SK-N-SH (cell line): ENCODE results near the gene CHCHD3. TPM values are rescaled to one million over a fixed set of nuclear protein-coding genes. Genes with fewer than 3 reads are reported as not detected.

Experiments
- CTCF ChIA-PET: fragments of 300-600, 350-600 bp; formaldehyde crosslinking; extraction: SDS; loops from one replicate; lab custom pipeline; 2021; lab: Yijun Ruan, JAX
- POLR2A ChIA-PET: fragments of 350-600 bp; sonication (Branson Sonifier 250); formaldehyde crosslinking; extraction: SDS; loops from one replicate; lab custom pipeline; 2020; ENCODE audit warnings: antibody characterized with exemption, inconsistent platforms; lab: Yijun Ruan, JAX
- DNase-seq: peaks from one replicate; pipeline ENCODE4 v3.0.0; 2012
- H2AFZ ChIP-seq: fragments of 200-600 bp; sonication (generic); 2 replicates; pipeline ENCODE4 v1.8.1; 2016; ENCODE audit warnings: antibody characterized with exemption, mild to moderate bottlenecking, low read depth
- H3F3A ChIP-seq: fragments of 200-600 bp; sonication (generic); replicated peaks from 2 replicates; pipeline ENCODE3; 2016; ENCODE audit warnings: antibody characterized with exemption, mild to moderate bottlenecking; ENCODE audit not compliant: insufficient read depth
- H3K27ac ChIP-seq, 2 experiments: fragments of 200-500 bp in 1 of 2; fragments of 200-600 bp in 1 of 2; sonication (Bioruptor generic) in 1 of 2; sonication (generic), shearing (Covaris generic) in 1 of 2; 2 replicates each; pipeline versions ENCODE4 v1.5.1 to v1.6.1; 2014 to 2016; ENCODE audit warnings: low read depth in 2 of 2, inconsistent platforms in 1 of 2, low read length in 1 of 2, mild to moderate bottlenecking in 1 of 2, mixed read lengths in 1 of 2
- H3K27me3 ChIP-seq: fragments of 200-600 bp; sonication (generic), shearing (Covaris generic); 2 replicates; pipeline ENCODE4 v1.6.1; 2016; ENCODE audit warnings: mixed run types; ENCODE audit not compliant: insufficient read depth
- H3K36me3 ChIP-seq, 2 experiments: fragments of 200-500 bp in 1 of 2; fragments of 200-600 bp in 1 of 2; sonication (Bioruptor generic) in 1 of 2; sonication (generic) in 1 of 2; replicated peaks in 1 of 2; 2 replicates each; pipeline versions ENCODE3 to v1.5.1; 2014 to 2016; ENCODE audit warnings: low read length in 1 of 2, mild to moderate bottlenecking in 1 of 2; ENCODE audit not compliant: insufficient read depth in 2 of 2, control insufficient read depth in 1 of 2
- H3K4me1 ChIP-seq, 2 experiments: fragments of 200-500 bp in 1 of 2; fragments of 200-600 bp in 1 of 2; sonication (Bioruptor generic) in 1 of 2; sonication (generic), shearing (Covaris generic) in 1 of 2; 2 replicates each; pipeline versions ENCODE4 v1.5.1 to v1.6.1; 2014 to 2016; ENCODE audit warnings: low read depth in 1 of 2, low read length in 1 of 2, mixed run types in 1 of 2; ENCODE audit not compliant: insufficient read depth in 2 of 2, control insufficient read depth in 1 of 2
- H3K4me2 ChIP-seq: fragments of 200-600 bp; sonication (generic), shearing (Covaris generic); 2 replicates; pipeline ENCODE4 v1.6.1; 2017; ENCODE audit warnings: mixed run types
- H3K4me3 ChIP-seq, 2 experiments: fragments of 200-500 bp in 1 of 2; fragments of 200-600 bp in 1 of 2; sonication (Bioruptor generic) in 1 of 2; sonication (generic), shearing (Covaris generic) in 1 of 2; 2 replicates each; pipeline versions ENCODE4 v1.5.1 to v1.8.1; 2014 to 2016; ENCODE audit warnings: low read depth in 2 of 2, inconsistent platforms in 1 of 2, low read length in 1 of 2, mild to moderate bottlenecking in 1 of 2, mixed read lengths in 1 of 2, moderate library complexity in 1 of 2
- H3K79me2 ChIP-seq: fragments of 200-600 bp; sonication (generic); 2 replicates; pipeline ENCODE4 v1.8.1; 2017; ENCODE audit warnings: mild to moderate bottlenecking; ENCODE audit not compliant: insufficient read depth
- H3K9ac ChIP-seq: fragments of 200-600 bp; sonication (generic); 2 replicates; pipeline ENCODE4 v1.6.1; 2017; ENCODE audit warnings: mixed run types
- H3K9me2 ChIP-seq: fragments of 200-600 bp; sonication (generic); 2 replicates; pipeline ENCODE4 v1.6.1; 2017; ENCODE audit warnings: mixed run types
- H3K9me3 ChIP-seq: fragments of 200-600 bp; sonication (generic); 2 replicates; pipeline ENCODE4 v1.6.1; 2017; ENCODE audit warnings: mixed run types, mild to moderate bottlenecking, moderate library complexity
- H4K20me1 ChIP-seq: fragments of 200-600 bp; sonication (generic); 2 replicates; pipeline ENCODE4 v1.6.1; 2017; ENCODE audit warnings: mild to moderate bottlenecking, mixed run types; ENCODE audit not compliant: insufficient read depth
- EP300 ChIP-seq, 2 experiments: IDR thresholded peaks; 2 replicates each; pipeline versions ENCODE4 v1.4.0 to v1.6.1; 2012; ENCODE audit warnings: borderline replicate concordance in 1 of 2, low read depth in 1 of 2, low read length in 1 of 2
- FOSL2 ChIP-seq: IDR thresholded peaks from 2 replicates; pipeline ENCODE4 v1.4.0; 2012; ENCODE audit warnings: low read depth, mild to moderate bottlenecking, moderate library complexity, borderline replicate concordance
- IRF3 ChIP-seq: fragments of 150-350 bp; IDR thresholded peaks from 2 replicates; pipeline ENCODE4 v1.6.1; 2016; ENCODE audit warnings: mild to moderate bottlenecking, low read depth, low read length
- JUND ChIP-seq: IDR thresholded peaks from 2 replicates; pipeline ENCODE4 v1.4.0; 2012
- PBX3 ChIP-seq: IDR thresholded peaks from 2 replicates; pipeline ENCODE4; 2012
- RCOR1 ChIP-seq: fragments of 150-350 bp; IDR thresholded peaks from 2 replicates; pipeline ENCODE4 v1.6.1; 2017; ENCODE audit warnings: antibody characterized with exemption, low read length
- TCF12 ChIP-seq: IDR thresholded peaks from 2 replicates; pipeline ENCODE4 v1.4.0; 2012
- WGBS: methylation state at CpG from one replicate; pipeline ENCODE4 v1.1.6; 2017; ENCODE audit warnings: low lambda C conversion rate; 5-methylcytosine and 5-hydroxymethylcytosine counted together
- polyA plus RNA-seq, 3 experiments: library from polyadenylated mRNA; depleted of rRNA; stranded (reverse); fragments of >200 nt; gene quantifications; 2 replicates each; pipeline ENCODE4 v1.2.3, GENCODE V29; 2012
- TF ChIP-seq, protein P1 (sequence below): IDR thresholded peaks from 2 replicates; pipeline ENCODE4 v1.4.0; 2012; ENCODE audit warnings: low read depth
- TF ChIP-seq, protein P2 (sequence below): IDR thresholded peaks from 2 replicates; pipeline ENCODE4 v1.6.1; 2012; ENCODE audit warnings: mild to moderate bottlenecking, low read depth, low read length, moderate library complexity

The CHCHD3 gene
- polyA plus RNA-seq, 1 of the 3 experiments (the other 2 are of a cell fraction) = 97.1 TPM

GRCh38 chr7:132776048-132776620 is 305.8 kb downstream of the CHCHD3 start:
- CTCF ChIA-PET = interaction anchor here (1.3 kb wide), 1 partner anchor 8 kb away, joined by 3 read pairs; no protein-coding TSS in a partner anchor

GRCh38 chr7:132773527-132773956 is 308.3 kb downstream of the CHCHD3 start:
- Histone ChIP-seq H3K9me3 (0 out of 2 replicates have a peak, but pooled peaks cover 9% of the 10 kb centered on the region), H3K4me2 (no peak overlapping the region), H3K27me3 (no peaks in the 10 kb centered on the region), H3K79me2 (no peaks in the 10 kb centered on the region), H2AFZ (no peak overlapping the region), H3K4me3 (no peak overlapping the region), H3K27ac (no peak overlapping the region), H3K4me1 (peaks cover 0 to 4% of the 10 kb centered on the region in 2 experiments; a peak in 2 of 4 replicates), H4K20me1 (no peaks in the 10 kb centered on the region), H3K36me3 (no peaks in the 10 kb centered on the region), H3K9me2 (no peaks in the 10 kb centered on the region), H3F3A (no peaks in the 10 kb centered on the region), H3K9ac (no peak overlapping the region)
- CTCF ChIA-PET = interaction anchor here (0.7 to 1.6 kb wide), 3 partner anchors 17 to 63 kb away, joined by 3 to 5 read pairs (median 4); no protein-coding TSS in a partner anchor
- no peak for DNase-seq
- WGBS = 61% methylated on average over 5 of the region's 5 CpGs
- POLR2A ChIA-PET = no interaction called here
- TF ChIP-seq FOSL2 = no peak
- peak; percentile 49; the same call in 1 of the 2 replicates for TF ChIP-seq TCF12
- peak; percentile 67; the same call in 1 of the 2 replicates for TF ChIP-seq PBX3
- TF ChIP-seq JUND = 0 out of 2 replicates have a peak, but pooled peaks have one; percentile 17
- peak in 1 of 2 experiments; percentile 46; a peak in 1 of 4 replicates for TF ChIP-seq EP300 (IDR thresholded peaks at IDR 0.05; ENCODE audit: borderline replicate concordance in 1 of 2, low read depth in 1 of 2, low read length in 1 of 2)
- 0 out of 2 replicates have a peak, but pooled peaks have one; percentile 16 for TF ChIP-seq RCOR1

More at GRCh38 chr7:132776048-132776620, 305.8 kb downstream of the CHCHD3 start:
- POLR2A ChIA-PET = interaction anchor here (0.6 kb wide), 2 partner anchors 32 to 232 kb away, joined by 3 read pairs; no protein-coding TSS in a partner anchor
- H3K4me1 ChIP-seq = peaks cover 0 to 4% of the 10 kb centered on the region in 2 experiments; a peak in 2 of 4 replicates
- no peak overlapping the region for H3K27ac ChIP-seq
- H3F3A ChIP-seq = no peaks in the 10 kb centered on the region
- no peaks in the 10 kb centered on the region for H3K36me3 ChIP-seq
- H3K9ac ChIP-seq = no peak overlapping the region
- H3K9me2 ChIP-seq = no peaks in the 10 kb centered on the region
- DNase-seq = peak; percentile 39
- no peaks in the 10 kb centered on the region for H3K9me3 ChIP-seq
- 80% methylated on average over 5 of the region's 5 CpGs for WGBS
- H3K4me2 ChIP-seq = no peak overlapping the region
- no peaks in the 10 kb centered on the region for H4K20me1 ChIP-seq
- H3K4me3 ChIP-seq = no peak overlapping the region
- no peaks in the 10 kb centered on the region for H3K79me2 ChIP-seq
- no peak overlapping the region for H2AFZ ChIP-seq
- TF ChIP-seq, protein P1, sequence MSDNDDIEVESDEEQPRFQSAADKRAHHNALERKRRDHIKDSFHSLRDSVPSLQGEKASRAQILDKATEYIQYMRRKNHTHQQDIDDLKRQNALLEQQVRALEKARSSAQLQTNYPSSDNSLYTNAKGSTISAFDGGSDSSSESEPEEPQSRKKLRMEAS = no peak
- TF ChIP-seq EP300 (IDR thresholded peaks at IDR 0.05; ENCODE audit: borderline replicate concordance in 1 of 2, low read depth in 1 of 2, low read length in 1 of 2) = 0 out of 4 replicates have a peak, but pooled peaks of 1 of the 2 experiments have one; percentile 34
- H3K27me3 ChIP-seq = no peaks in the 10 kb centered on the region

GRCh38 chr7:132771301-132771730 is 310.6 kb downstream of the CHCHD3 start:
- no peaks in the 10 kb centered on the region for H3F3A ChIP-seq
- no peak for TF ChIP-seq IRF3
- TF ChIP-seq, protein P1 = no peak
- TF ChIP-seq, protein P2, sequence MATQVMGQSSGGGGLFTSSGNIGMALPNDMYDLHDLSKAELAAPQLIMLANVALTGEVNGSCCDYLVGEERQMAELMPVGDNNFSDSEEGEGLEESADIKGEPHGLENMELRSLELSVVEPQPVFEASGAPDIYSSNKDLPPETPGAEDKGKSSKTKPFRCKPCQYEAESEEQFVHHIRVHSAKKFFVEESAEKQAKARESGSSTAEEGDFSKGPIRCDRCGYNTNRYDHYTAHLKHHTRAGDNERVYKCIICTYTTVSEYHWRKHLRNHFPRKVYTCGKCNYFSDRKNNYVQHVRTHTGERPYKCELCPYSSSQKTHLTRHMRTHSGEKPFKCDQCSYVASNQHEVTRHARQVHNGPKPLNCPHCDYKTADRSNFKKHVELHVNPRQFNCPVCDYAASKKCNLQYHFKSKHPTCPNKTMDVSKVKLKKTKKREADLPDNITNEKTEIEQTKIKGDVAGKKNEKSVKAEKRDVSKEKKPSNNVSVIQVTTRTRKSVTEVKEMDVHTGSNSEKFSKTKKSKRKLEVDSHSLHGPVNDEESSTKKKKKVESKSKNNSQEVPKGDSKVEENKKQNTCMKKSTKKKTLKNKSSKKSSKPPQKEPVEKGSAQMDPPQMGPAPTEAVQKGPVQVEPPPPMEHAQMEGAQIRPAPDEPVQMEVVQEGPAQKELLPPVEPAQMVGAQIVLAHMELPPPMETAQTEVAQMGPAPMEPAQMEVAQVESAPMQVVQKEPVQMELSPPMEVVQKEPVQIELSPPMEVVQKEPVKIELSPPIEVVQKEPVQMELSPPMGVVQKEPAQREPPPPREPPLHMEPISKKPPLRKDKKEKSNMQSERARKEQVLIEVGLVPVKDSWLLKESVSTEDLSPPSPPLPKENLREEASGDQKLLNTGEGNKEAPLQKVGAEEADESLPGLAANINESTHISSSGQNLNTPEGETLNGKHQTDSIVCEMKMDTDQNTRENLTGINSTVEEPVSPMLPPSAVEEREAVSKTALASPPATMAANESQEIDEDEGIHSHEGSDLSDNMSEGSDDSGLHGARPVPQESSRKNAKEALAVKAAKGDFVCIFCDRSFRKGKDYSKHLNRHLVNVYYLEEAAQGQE = no peak
- no peaks in the 10 kb centered on the region for H3K27me3 ChIP-seq
- H3K4me2 ChIP-seq = no peak overlapping the region
- ChIA-PET POLR2A (no interaction called here), CTCF (no interaction called here)
- DNase-seq = no peak
- WGBS = 88% methylated on average over 6 of the region's 6 CpGs
- H3K9me3 ChIP-seq = 0 out of 2 replicates have a peak, but pooled peaks cover 10% of the 10 kb centered on the region
- no peak overlapping the region for H3K4me3 ChIP-seq
- peaks cover 0 to 4% of the 10 kb centered on the region in 2 experiments; a peak in 2 of 4 replicates for H3K4me1 ChIP-seq
- H2AFZ ChIP-seq = no peak overlapping the region
- no peaks in the 10 kb centered on the region for H3K9me2 ChIP-seq
- no peaks in the 10 kb centered on the region for H3K36me3 ChIP-seq
- no peaks in the 10 kb centered on the region for H3K79me2 ChIP-seq
- H3K27ac ChIP-seq = no peak overlapping the region
- H3K9ac ChIP-seq = no peak overlapping the region
- no peaks in the 10 kb centered on the region for H4K20me1 ChIP-seq
